NCI-H2171 (cell line): ENCODE results near the gene GALNT17.
"Not testable (repeated sequence)": the region's sequence is repeated elsewhere in the genome, so short reads cannot be mapped to it uniquely, and the experiment has no call there.

Experiments used
- DNase-seq: peaks from one replicate; lab custom pipeline; 2025; lab: John Stamatoyannopoulos, UW

GALNT17 gene

GRCh38 chr7:71563276-71563675, 431.3 kb downstream of the GALNT17 start:
- DNase-seq, result peak; percentile 42

- no peak for DNase-seq
These were observed 434.4 kb downstream of the GALNT17 start for GRCh38 chr7:71566376-71566775.

- no peak for DNase-seq
These were observed 435.0 kb downstream of the GALNT17 start for GRCh38 chr7:71566991-71567390.

- no peak for DNase-seq
These were observed 442.4 kb downstream of the GALNT17 start for GRCh38 chr7:71574153-71574860.

- no peak for DNase-seq
These were observed 448.1 kb downstream of the GALNT17 start for GRCh38 chr7:71580027-71580426.

GRCh38 chr7:71584256-71584655, 452.3 kb downstream of the GALNT17 start:
- DNase-seq, result no peak

- DNase-seq, result no peak
These were observed 459.9 kb downstream of the GALNT17 start for GRCh38 chr7:71591876-71592275.

- DNase-seq, result not testable (repeated sequence)
These were observed 460.4 kb downstream of the GALNT17 start for GRCh38 chr7:71592388-71592787.

GRCh38 chr7:71594736-71595135, 462.8 kb downstream of the GALNT17 start:
- DNase-seq, result no peak

GRCh38 chr7:71595176-71595575, 463.2 kb downstream of the GALNT17 start:
- no peak for DNase-seq

- no peak for DNase-seq
These were observed 466.6 kb downstream of the GALNT17 start for GRCh38 chr7:71598553-71598952.

GRCh38 chr7:71601851-71602250, 469.9 kb downstream of the GALNT17 start:
- no peak for DNase-seq

GRCh38 chr7:71604818-71605414, 473.0 kb downstream of the GALNT17 start:
- no peak for DNase-seq

- DNase-seq, result no peak
These were observed 480.0 kb downstream of the GALNT17 start for GRCh38 chr7:71611986-71612385.

- DNase-seq, result peak; percentile 64
These were observed 481.0 kb downstream of the GALNT17 start for GRCh38 chr7:71612911-71613310.

- DNase-seq, result no peak
These were observed 481.4 kb downstream of the GALNT17 start for GRCh38 chr7:71613313-71613712.

GRCh38 chr7:71615017-71615416, 483.1 kb downstream of the GALNT17 start:
- peak; percentile 71 for DNase-seq

GRCh38 chr7:71616217-71616616, 484.3 kb downstream of the GALNT17 start:
- DNase-seq, result no peak

- DNase-seq, result no peak
These were observed 486.3 kb downstream of the GALNT17 start for GRCh38 chr7:71618278-71618677.

- DNase-seq, result peak; percentile 54
These were observed 493.6 kb downstream of the GALNT17 start for GRCh38 chr7:71625545-71625944.

GRCh38 chr7:71626206-71626605, 494.3 kb downstream of the GALNT17 start:
- DNase-seq, result no peak

GRCh38 chr7:71627651-71628050, 495.7 kb downstream of the GALNT17 start:
- no peak for DNase-seq

GRCh38 chr7:71630516-71630915, 498.6 kb downstream of the GALNT17 start:
- DNase-seq, result no peak

- DNase-seq, result peak; percentile 24
These were observed 501.6 kb downstream of the GALNT17 start for GRCh38 chr7:71633551-71634008.
